Activated CD4-positive, alpha-beta T cell treated with anti-CD3 and anti-CD28 coated beads, Interleukin-10, Interleukin-2, amounts not matched to agents 100 ng/mL and 50 ng/mL, durations not matched to agents 16 hours and 8 hours (primary cell): ENCODE results near the gene BCL7A.
"Not testable (repeated sequence)": the region's sequence is repeated elsewhere in the genome, so short reads cannot be mapped to it uniquely, and the experiment has no call there.

Experiments
- DNase-seq: peaks from one replicate; pipeline ENCODE4 v3.0.0-alpha.2; 2020

The BCL7A gene

GRCh38 chr12:122021822-122022392 is at the start of gene BCL7A:
Gene BCL7A, plus strand, starts transcription at chr12:122021884. Its CDS starts 208 bp downstream, at chr12:122022092.
- peak; percentile 68 for DNase-seq

- DNase-seq: no peak
These were observed 47.4 kb upstream of the BCL7A start for GRCh38 chr12:121974026-121974985.

GRCh38 chr12:121975021-121975420 is 46.7 kb upstream of the BCL7A start:
- no peak for DNase-seq

- DNase-seq: no peak
These were observed 44.7 kb upstream of the BCL7A start for GRCh38 chr12:121976950-121977349.

GRCh38 chr12:121980191-121980891 is 41.3 kb upstream of the BCL7A start:
- DNase-seq: peak; percentile 37

- DNase-seq: no peak
These were observed 40.8 kb upstream of the BCL7A start for GRCh38 chr12:121980892-121981272.

GRCh38 chr12:121981456-121981855 is 40.2 kb upstream of the BCL7A start:
- DNase-seq: no peak

GRCh38 chr12:121982950-121983349 is 38.7 kb upstream of the BCL7A start:
- DNase-seq: no peak

GRCh38 chr12:121983536-121984210 is 38.0 kb upstream of the BCL7A start:
- DNase-seq: no peak

GRCh38 chr12:121986489-121987245 is 35.0 kb upstream of the BCL7A start:
- DNase-seq: no peak

GRCh38 chr12:121988519-121988918 is 33.2 kb upstream of the BCL7A start:
- DNase-seq: not testable (repeated sequence)

- no peak for DNase-seq
These were observed 32.2 kb upstream of the BCL7A start for GRCh38 chr12:121989276-121990113.

GRCh38 chr12:121990114-121990647 is 31.5 kb upstream of the BCL7A start:
- DNase-seq: no peak

GRCh38 chr12:121990692-121991603 is 30.7 kb upstream of the BCL7A start:
- DNase-seq: peak; percentile 90

GRCh38 chr12:121992059-121992879 is 29.4 kb upstream of the BCL7A start:
- peak; percentile 94 for DNase-seq

- DNase-seq: no peak
These were observed 25.4 kb upstream of the BCL7A start for GRCh38 chr12:121996050-121996944.

GRCh38 chr12:121996945-121997612 is 24.6 kb upstream of the BCL7A start:
- no peak for DNase-seq
